Adrenal gland (tissue), 12 donors: ENCODE results near the gene TEKT5. TPM values are rescaled to one million over a fixed set of nuclear protein-coding genes. Genes with fewer than 3 reads are reported as not detected.

ENCODE experiments used
- DNase-seq, 7 donors: peaks; one replicate each; pipeline ENCODE4 v3.0.0-alpha.2; 2019 to 2020
- H3K27ac ChIP-seq, 5 donors: fragments of 200-600 bp; sonication (generic) in 4 of 5; 1 replicate in 3 of 5; 2 replicates in 2 of 5; pipeline versions ENCODE4 v1.5.1 to v1.8.0; 2016 to 2020; ENCODE audit warnings: mild to moderate bottlenecking in 1 of 5
- H3K27me3 ChIP-seq: fragments of 200-600 bp; 2 replicates; pipeline ENCODE4 v1.8.0; 2021
- H3K36me3 ChIP-seq, 2 donors: fragments of 200-600 bp; replicated peaks in 1 of 2; 1 replicate in 1 of 2; 2 replicates in 1 of 2; pipeline versions ENCODE4 v1.5.1 to v1.8.0; 2018 to 2022
- H3K4me1 ChIP-seq, 2 donors: fragments of 200-600 bp; replicated peaks in 1 of 2; 1 replicate in 1 of 2; 2 replicates in 1 of 2; pipeline versions ENCODE4 v1.5.1 to v1.8.0; 2018 to 2021
- H3K4me3 ChIP-seq, 4 donors: fragments of 200-600 bp; sonication (generic) in 3 of 4; one replicate each; pipeline ENCODE4 v1.5.1; 2016 to 2018
- H3K9me3 ChIP-seq, 3 donors: fragments of 200-600 bp; sonication (generic) in 1 of 3; replicated peaks in 1 of 3; 1 replicate in 2 of 3; 2 replicates in 1 of 3; pipeline versions ENCODE4 v1.5.1 to v1.8.0; 2016 to 2021
- POLR2A ChIP-seq, 2 donors: fragments of 450-650 bp; IDR thresholded peaks; one replicate each; pipeline ENCODE4 v1.6.1; 2017; ENCODE audit warnings: antibody characterized with exemption in 2 of 2, mild to moderate bottlenecking in 2 of 2, moderate library complexity in 1 of 2
- WGBS, 4 donors: extraction: QIAGEN DNeasy Blood & Tissue Kit in 2 of 4; methylation state at CpG; one replicate each; pipeline versions ENCODE4 v1.1.5 to v1.1.7; 2013 to 2017; 5-methylcytosine and 5-hydroxymethylcytosine counted together
- intact Hi-C, 2 donors: fragments of 100-400 bp; cut with DNase I; formaldehyde crosslinking; loops; one replicate each; pipeline versions ENCODE4 v1.14.1 to v1.15.0; 2022 to 2023
- polyA plus RNA-seq, 3 donors: library from polyadenylated mRNA; stranded (reverse); fragments of 200-250 nt in 2 of 3; fragments of 350-450 nt in 1 of 3; fragmentation: Illumina TruSeq in 1 of 3; extraction: RNeasy Lipid Tissue Mini Kit (QIAGEN cat#74804) in 1 of 3; gene quantifications; one replicate each; pipeline ENCODE4 v1.2.3, GENCODE V29; 2013 to 2014
- total RNA-seq, 9 donors: library from RNA; depleted of rRNA in 4 of 9; stranded (reverse); fragments of >200 nt in 4 of 9; fragments of 120-200 nt in 1 of 9; fragmentation: NEBNext Ultra II Directional in 1 of 9; extraction: Animal tissue kit (Norgen Biotek cat#: 25700) in 1 of 9; gene quantifications; one replicate each; pipeline versions ENCODE4 v1.1.0 to v1.2.4, GENCODE V29; 2013 to 2023
- TF ChIP-seq, protein P1 (sequence below), 6 experiments: fragments of 450-650 bp in 4 of 6; fragments of 200-600 bp in 2 of 6; sonication (generic) in 1 of 6; IDR thresholded peaks; 1 replicate in 5 of 6; 2 replicates in 1 of 6; pipeline versions ENCODE4 v1.5.1 to v1.8.0; 2016 to 2021; ENCODE audit warnings: antibody characterized with exemption in 6 of 6, mild to moderate bottlenecking in 2 of 6, moderate library complexity in 1 of 6
- donor health status: healthy with polysubstance abuse.
- donor health status: Bipolar disorder and iron deficiency.
- donor health status: DM: yes; HTN: yes; CAD: no.
- donor health status: DM: no; HTN: no; CAD: no.
- donor health status: DM: no; HTN: no; CAD: no.
- donor health status: DM: yes; HTN: yes; CAD: no.

The TEKT5 gene
- total and polyA plus RNA-seq, 12 donors = 0.34 to 0.88 (median 0.43) TPM; not detected in 8

DNA sequence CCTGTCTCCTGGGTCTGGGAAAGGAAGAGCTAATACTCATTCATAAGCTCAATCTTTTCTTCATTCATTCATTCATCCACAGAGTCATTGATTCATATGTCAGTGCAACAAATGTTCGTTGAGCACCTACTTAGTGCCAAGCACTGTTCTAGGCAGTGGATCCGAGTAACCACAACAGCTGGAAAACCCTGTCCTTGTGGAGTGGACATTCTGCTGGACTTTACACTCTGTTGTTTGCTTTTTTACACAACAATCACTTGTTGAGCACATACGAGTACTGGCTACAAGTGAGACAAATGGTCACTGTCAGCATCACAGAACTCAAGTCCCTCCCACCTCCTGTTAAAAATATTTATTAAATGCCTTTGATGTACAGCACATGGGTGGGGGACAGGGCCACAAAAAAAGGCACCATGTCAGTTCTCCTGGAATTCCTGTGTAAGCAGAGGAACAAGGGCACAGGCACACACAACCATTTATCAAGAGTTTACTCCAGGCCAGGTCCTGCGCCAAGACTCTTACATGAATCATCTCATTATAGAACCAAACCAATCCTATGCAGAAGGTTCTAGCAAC is 46.9 kb downstream of the TEKT5 start:
- DNase-seq = peak in 1 of 7 donors; percentile 29
- no peaks in the 10 kb centered on the region for H3K4me1 ChIP-seq

DNA sequence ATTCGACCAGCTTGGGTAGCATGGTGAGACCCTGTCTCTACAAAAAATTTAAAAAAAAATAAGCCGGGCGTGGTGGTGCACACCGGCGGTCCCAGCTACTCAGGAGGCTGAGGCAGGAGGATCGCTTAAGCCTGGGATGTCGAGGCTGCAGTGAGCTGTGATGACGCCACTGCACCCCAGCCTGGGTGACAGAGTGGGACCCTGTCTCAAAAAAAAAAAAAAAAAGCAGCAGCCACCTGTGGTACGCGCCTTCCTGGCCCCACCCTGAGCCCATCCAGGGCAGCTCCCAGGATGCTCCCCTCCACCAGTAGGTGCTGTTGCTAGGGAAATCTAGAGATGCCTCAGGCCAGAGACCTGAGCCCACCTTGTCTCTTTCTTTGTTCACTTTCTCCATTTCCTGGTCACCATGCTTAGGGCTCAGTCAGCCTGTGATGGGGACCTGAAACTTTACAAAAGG is 47.4 kb downstream of the TEKT5 start:
- no peak for DNase-seq
- intact Hi-C loops = no loop called here
- H3K4me1 ChIP-seq = no peaks in the 10 kb centered on the region
- H3K4me3 ChIP-seq = no peak overlapping the region
- 91 to 96% (median 93%) methylated on average over 10 of the region's 10 CpGs for WGBS, 4 donors
- no peak overlapping the region for H3K27ac ChIP-seq
- H3K27me3 ChIP-seq = no peaks in the 10 kb centered on the region
- no peaks in the 10 kb centered on the region for H3K36me3 ChIP-seq
- TF ChIP-seq, protein P1, sequence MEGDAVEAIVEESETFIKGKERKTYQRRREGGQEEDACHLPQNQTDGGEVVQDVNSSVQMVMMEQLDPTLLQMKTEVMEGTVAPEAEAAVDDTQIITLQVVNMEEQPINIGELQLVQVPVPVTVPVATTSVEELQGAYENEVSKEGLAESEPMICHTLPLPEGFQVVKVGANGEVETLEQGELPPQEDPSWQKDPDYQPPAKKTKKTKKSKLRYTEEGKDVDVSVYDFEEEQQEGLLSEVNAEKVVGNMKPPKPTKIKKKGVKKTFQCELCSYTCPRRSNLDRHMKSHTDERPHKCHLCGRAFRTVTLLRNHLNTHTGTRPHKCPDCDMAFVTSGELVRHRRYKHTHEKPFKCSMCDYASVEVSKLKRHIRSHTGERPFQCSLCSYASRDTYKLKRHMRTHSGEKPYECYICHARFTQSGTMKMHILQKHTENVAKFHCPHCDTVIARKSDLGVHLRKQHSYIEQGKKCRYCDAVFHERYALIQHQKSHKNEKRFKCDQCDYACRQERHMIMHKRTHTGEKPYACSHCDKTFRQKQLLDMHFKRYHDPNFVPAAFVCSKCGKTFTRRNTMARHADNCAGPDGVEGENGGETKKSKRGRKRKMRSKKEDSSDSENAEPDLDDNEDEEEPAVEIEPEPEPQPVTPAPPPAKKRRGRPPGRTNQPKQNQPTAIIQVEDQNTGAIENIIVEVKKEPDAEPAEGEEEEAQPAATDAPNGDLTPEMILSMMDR (IDR thresholded peaks at IDR 0.05) = no peak
- no peak for TF ChIP-seq POLR2A (IDR thresholded peaks at IDR 0.05)
- no peaks in the 10 kb centered on the region for H3K9me3 ChIP-seq

More for the DNA sequence above, 46.9 kb downstream of the TEKT5 start:
- 77 to 81% (median 81%) methylated on average over 4 of the region's 4 CpGs for WGBS, 4 donors
- no peaks in the 10 kb centered on the region for H3K9me3 ChIP-seq
- no peaks in the 10 kb centered on the region for H3K36me3 ChIP-seq
- no peak overlapping the region for H3K4me3 ChIP-seq
- intact Hi-C loops = no loop called here
- H3K27me3 ChIP-seq = no peaks in the 10 kb centered on the region
- no peak overlapping the region for H3K27ac ChIP-seq
- no peak for TF ChIP-seq POLR2A (IDR thresholded peaks at IDR 0.05)
- TF ChIP-seq, protein P1 (IDR thresholded peaks at IDR 0.05) = no peak

DNA sequence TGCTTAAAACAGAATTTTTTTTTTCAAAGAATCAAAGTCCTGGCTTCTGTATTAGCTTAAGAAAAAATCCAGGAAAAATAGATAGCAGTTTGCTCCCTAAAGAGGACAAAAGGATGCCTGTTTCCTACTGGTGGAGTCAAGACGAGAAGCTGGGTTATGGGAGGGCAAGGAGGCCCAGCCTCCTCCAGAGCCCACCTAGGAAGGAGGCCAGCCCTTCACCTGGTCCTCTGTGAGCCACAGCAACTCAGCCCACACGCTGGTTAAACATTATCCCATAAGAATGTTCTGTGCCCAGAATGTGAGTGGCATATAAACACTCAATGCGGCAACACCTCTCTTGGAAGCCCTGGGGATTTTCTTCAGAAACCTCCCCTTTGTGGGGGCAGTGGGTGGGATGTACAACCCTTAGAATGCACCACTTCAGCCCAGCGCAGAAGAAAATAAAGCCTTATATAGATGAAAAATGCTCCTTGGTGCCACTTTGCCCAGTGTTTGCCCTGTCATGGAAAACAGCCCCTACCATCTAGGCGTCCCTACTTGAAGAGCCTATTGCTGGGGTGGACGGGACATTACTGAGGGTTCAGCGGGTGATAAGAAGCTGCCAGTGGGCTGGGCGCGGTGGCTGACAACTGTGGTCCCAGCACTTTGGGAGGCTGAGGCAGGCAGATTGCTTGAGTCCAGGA is 48.0 kb downstream of the TEKT5 start:
- no peaks in the 10 kb centered on the region for H3K9me3 ChIP-seq
- intact Hi-C loops = no loop called here
- no peak overlapping the region for H3K4me3 ChIP-seq
- DNase-seq = no peak
- WGBS, 4 donors = 87 to 90% (median 89%) methylated on average over 8 to 9 of the region's 9 CpGs
- H3K4me1 ChIP-seq = no peaks in the 10 kb centered on the region
- no peaks in the 10 kb centered on the region for H3K36me3 ChIP-seq
- TF ChIP-seq, protein P1 (IDR thresholded peaks at IDR 0.05) = no peak
- TF ChIP-seq POLR2A (IDR thresholded peaks at IDR 0.05) = no peak
- no peaks in the 10 kb centered on the region for H3K27me3 ChIP-seq
- no peak overlapping the region for H3K27ac ChIP-seq

DNA sequence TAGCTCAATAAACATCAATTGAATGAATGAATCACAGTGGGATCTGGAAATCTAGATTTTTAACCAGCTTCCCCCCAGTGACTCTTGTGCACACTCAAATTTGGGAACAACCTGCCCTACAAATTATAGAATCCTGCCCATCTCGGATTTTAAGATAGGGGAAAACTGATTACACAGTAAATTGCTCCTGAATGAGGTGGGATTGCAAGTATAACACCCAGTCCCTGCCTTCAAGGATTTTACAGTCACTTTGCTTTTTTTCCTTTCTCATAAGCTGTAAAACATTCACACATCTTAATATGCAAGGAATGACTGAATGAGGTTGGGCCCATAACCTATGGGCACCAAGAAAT is 48.5 kb downstream of the TEKT5 start:
- intact Hi-C loops = no loop called here
- Histone ChIP-seq H3K4me1 (no peaks in the 10 kb centered on the region), H3K27me3 (no peaks in the 10 kb centered on the region), H3K36me3 (no peaks in the 10 kb centered on the region), H3K27ac (no peak overlapping the region), H3K4me3 (no peak overlapping the region), H3K9me3 (no peaks in the 10 kb centered on the region)
- WGBS, 4 donors = 36 to 56% (median 51%) methylated on average over 1 of the region's 1 CpG
- TF ChIP-seq, protein P1 (IDR thresholded peaks at IDR 0.05) = no peak
- no peak for TF ChIP-seq POLR2A (IDR thresholded peaks at IDR 0.05)
- DNase-seq = no peak
